ENCODE data around the gene TIGD1. TPM values are rescaled to one million over a fixed set of nuclear protein-coding genes. Genes with fewer than 3 reads are reported as not detected.

TIGD1 gene
- total and polyA plus RNA-seq, 4 donors = 2.0 to 6.0 (median 4.5) TPM

DNA sequence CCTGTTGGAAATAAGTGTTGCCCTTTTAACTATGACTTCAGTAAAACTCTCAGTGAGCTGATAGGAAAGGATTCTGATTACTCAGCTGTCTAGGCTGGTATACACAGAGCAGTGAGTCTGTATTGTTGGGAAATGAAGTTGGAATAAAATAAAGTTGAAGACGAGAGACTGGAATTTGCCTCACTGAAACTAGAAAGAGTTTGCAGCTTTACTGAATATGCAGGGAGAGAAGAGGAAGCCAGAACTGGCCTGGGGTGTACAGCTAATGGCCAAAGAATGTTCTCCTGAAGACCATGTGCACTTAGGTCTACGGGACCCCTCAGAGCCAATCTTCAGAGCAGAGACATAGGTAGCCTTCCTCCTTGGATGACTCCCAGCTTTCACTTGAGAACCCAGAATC lies 26.6 kb upstream of the TIGD1 start:
- ATAC-seq (ENCODE audit: insufficient read depth, low FRiP score) = no peak
- peaks cover 9 to 28% (median 19%) of the 10 kb centered on the region in 4 donors for H3K36me3 ChIP-seq (ENCODE audit: control insufficient read depth in 4 of 4, insufficient read depth in 4 of 4, low read length in 4 of 4)

GRCh38 chr2:232575404-232575746 lies 25.0 kb upstream of the TIGD1 start:
- Histone ChIP-seq H3K4me1 (ENCODE audit: control insufficient read depth in 5 of 5, insufficient read depth in 5 of 5, low read length in 5 of 5) (peaks cover 0 to 24% (median 0%) of the 10 kb centered on the region in 5 donors), H3K9me3 (ENCODE audit: control insufficient read depth in 4 of 4, insufficient read depth in 3 of 4, low read length in 3 of 4) (no peaks in the 10 kb centered on the region), H3K9ac (ENCODE audit: insufficient read depth in 1 of 2, low read length in 2 of 2) (no peak overlapping the region), H3K27me3 (ENCODE audit: control insufficient read depth in 3 of 3, insufficient read depth in 3 of 3, low read length in 2 of 3) (no peaks in the 10 kb centered on the region), H3K4me3 (no peak overlapping the region), H3K36me3 (ENCODE audit: control insufficient read depth in 4 of 4, insufficient read depth in 4 of 4, low read length in 4 of 4) (peaks cover 7 to 22% (median 18%) of the 10 kb centered on the region in 4 donors), H3K27ac (ENCODE audit: low read depth in 1 of 2, low read length in 1 of 2) (no peak overlapping the region)
- WGBS, 2 donors = 96 to 100% methylated on average over 1 of the region's 1 CpG
- no peak for ATAC-seq (ENCODE audit: insufficient read depth, low FRiP score)
- no peak for TF ChIP-seq CTCF (IDR thresholded peaks at IDR 0.05; ENCODE audit: control extremely low read depth, extremely low read depth)
- no peak for DNase-seq

More for the DNA sequence above, 26.6 kb upstream of the TIGD1 start:
- Histone ChIP-seq H3K4me3 (no peak overlapping the region), H3K27me3 (ENCODE audit: control insufficient read depth in 3 of 3, insufficient read depth in 3 of 3, low read length in 2 of 3) (no peaks in the 10 kb centered on the region), H3K9me3 (ENCODE audit: control insufficient read depth in 4 of 4, insufficient read depth in 3 of 4, low read length in 3 of 4) (no peaks in the 10 kb centered on the region), H3K4me1 (ENCODE audit: control insufficient read depth in 5 of 5, insufficient read depth in 5 of 5, low read length in 5 of 5) (peaks cover 0 to 25% (median 0%) of the 10 kb centered on the region in 5 donors), H3K9ac (ENCODE audit: insufficient read depth in 1 of 2, low read length in 2 of 2) (no peak overlapping the region), H3K27ac (ENCODE audit: low read depth in 1 of 2, low read length in 1 of 2) (no peak overlapping the region)
- TF ChIP-seq CTCF (IDR thresholded peaks at IDR 0.05; ENCODE audit: control extremely low read depth, extremely low read depth) = no peak
- WGBS, 2 donors = 74 to 96% methylated on average over 2 of the region's 2 CpGs
- DNase-seq = no peak

DNA sequence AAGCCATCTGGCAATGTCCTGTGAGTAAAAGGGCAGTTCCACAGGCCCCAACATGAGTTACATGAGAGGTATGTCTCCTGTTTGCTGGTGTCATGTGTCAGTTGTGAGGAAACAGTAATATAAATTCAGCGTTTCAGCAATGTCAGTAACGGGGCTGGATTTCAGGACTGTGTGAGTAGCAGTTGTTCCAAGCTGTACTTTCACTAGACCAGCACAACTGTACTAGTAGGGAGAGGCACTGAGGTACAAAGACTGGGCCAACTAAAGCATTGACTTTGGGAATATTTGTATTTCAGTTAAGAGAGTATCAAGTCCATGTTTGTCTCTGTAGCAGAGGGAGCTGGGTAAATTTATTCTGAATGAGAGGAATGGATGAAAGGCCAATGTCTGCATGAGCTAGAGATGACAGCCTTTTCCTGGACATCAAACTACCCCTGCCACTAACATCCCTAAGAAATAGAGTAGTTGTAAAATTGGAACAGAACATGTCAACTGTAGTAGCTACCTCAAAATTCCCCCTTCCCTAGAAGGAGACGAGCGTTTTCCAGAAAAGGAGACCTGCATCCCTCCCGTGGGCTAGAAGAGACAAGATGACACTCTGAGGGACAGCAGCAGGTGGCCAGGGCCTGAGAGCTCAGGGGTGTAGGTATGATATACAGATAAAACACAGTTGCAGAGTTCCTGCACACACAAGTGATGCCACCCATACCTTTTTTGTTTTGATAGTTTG lies 24.5 kb upstream of the TIGD1 start:
- DNase-seq = no peak
- no peaks in the 10 kb centered on the region for H3K9me3 ChIP-seq (ENCODE audit: control insufficient read depth in 4 of 4, insufficient read depth in 3 of 4, low read length in 3 of 4)
- H3K27ac ChIP-seq (ENCODE audit: low read depth in 1 of 2, low read length in 1 of 2) = no peak overlapping the region
- H3K4me3 ChIP-seq = no peak overlapping the region
- peaks cover 7 to 22% (median 20%) of the 10 kb centered on the region in 4 donors for H3K36me3 ChIP-seq (ENCODE audit: control insufficient read depth in 4 of 4, insufficient read depth in 4 of 4, low read length in 4 of 4)
- no peak overlapping the region for H3K9ac ChIP-seq (ENCODE audit: insufficient read depth in 1 of 2, low read length in 2 of 2)
- peaks cover 0 to 19% (median 0%) of the 10 kb centered on the region in 5 donors for H3K4me1 ChIP-seq (ENCODE audit: control insufficient read depth in 5 of 5, insufficient read depth in 5 of 5, low read length in 5 of 5)
- no peak for TF ChIP-seq CTCF (IDR thresholded peaks at IDR 0.05; ENCODE audit: control extremely low read depth, extremely low read depth)
- no peaks in the 10 kb centered on the region for H3K27me3 ChIP-seq (ENCODE audit: control insufficient read depth in 3 of 3, insufficient read depth in 3 of 3, low read length in 2 of 3)
- 88 to 91% methylated on average over 5 of the region's 5 CpGs for WGBS, 2 donors
- no peak for ATAC-seq (ENCODE audit: insufficient read depth, low FRiP score)
